GM12878 (cell line): ENCODE data around the gene FBXW9. TPM values are rescaled to one million over a fixed set of nuclear protein-coding genes. Genes with fewer than 3 reads are reported as not detected.

Experiments used
- KLF5 ChIP-seq: fragments of 450-650 bp; IDR thresholded peaks from 2 replicates; pipeline ENCODE4 v1.6.1; 2014; ENCODE audit warnings: mild to moderate bottlenecking; ENCODE audit not compliant: partially characterized antibody
- NR2C1 ChIP-seq: fragments of 450-650 bp; IDR thresholded peaks from 2 replicates; pipeline ENCODE4 v1.6.1; 2017; ENCODE audit warnings: antibody characterized with exemption, mild to moderate bottlenecking, moderate library complexity
- SMAD5 ChIP-seq: IDR thresholded peaks from 2 replicates; pipeline ENCODE4 v1.6.1; 2016; ENCODE audit warnings: antibody characterized with exemption, low read depth
- SREBF1 ChIP-seq: IDR thresholded peaks from 2 replicates; pipeline ENCODE4 v1.6.1; 2012; ENCODE audit warnings: mild to moderate bottlenecking, low read length
- ZZZ3 ChIP-seq: IDR thresholded peaks from 2 replicates; pipeline ENCODE4 v1.6.1; 2011; ENCODE audit warnings: low read depth; ENCODE audit not compliant: control insufficient read depth, insufficient read length
- polyA plus RNA-seq, 11 experiments: library from polyadenylated mRNA; depleted of rRNA in 4 of 11; unstranded in 6 of 11; stranded (reverse) in 5 of 11; fragments of >200 nt; fragmentation: Nextera tagmentation in 4 of 11; fragmentation: Illumina TruSeq in 1 of 11; extraction: Ambion mirVana in 4 of 11; extraction: Trizol in 1 of 11; gene quantifications; 1 replicate in 1 of 11; 2 replicates in 10 of 11; pipeline versions ENCODE4 v1.2.1 to v1.2.3, GENCODE V29; 2011 to 2016; ENCODE audit warnings: inconsistent platforms in 2 of 11, missing spikeins in 2 of 11, low read depth in 1 of 11
- total RNA-seq, 4 experiments: library from RNA; depleted of rRNA in 3 of 4; stranded (reverse); fragments of >200 nt in 3 of 4; fragmentation: Illumina TruSeq in 1 of 4; extraction: Trizol in 1 of 4; gene quantifications; 2 replicates each; pipeline versions ENCODE4 v1.2.1 to v1.2.3, GENCODE V29; 2013 to 2021
- TF ChIP-seq, protein P1 (sequence below): fragments of 450-650 bp; IDR thresholded peaks from 2 replicates; pipeline ENCODE4 v1.6.1; 2017; ENCODE audit warnings: mild to moderate bottlenecking, low read depth, inconsistent platforms; ENCODE audit not compliant: poor library complexity, severe bottlenecking
- TF ChIP-seq, protein P2 (sequence below): IDR thresholded peaks from 2 replicates; pipeline ENCODE4 v1.6.1; 2011; ENCODE audit warnings: borderline replicate concordance, low read depth, mild to moderate bottlenecking, moderate library complexity, mixed read lengths, low read length; ENCODE audit not compliant: insufficient read depth; ENCODE audit errors: extremely low read length
- TF ChIP-seq, protein P3 (sequence below): IDR thresholded peaks from 2 replicates; pipeline ENCODE4 v1.6.1; 2012; ENCODE audit warnings: low read length, inconsistent platforms

FBXW9 gene
- total and polyA plus RNA-seq, 10 of the 15 experiments (the other 5 are each of a cell fraction or from before 2014, with no cell fraction given), result 0.21 to 14.8 (median 7.3) TPM

- TF ChIP-seq, protein P1, sequence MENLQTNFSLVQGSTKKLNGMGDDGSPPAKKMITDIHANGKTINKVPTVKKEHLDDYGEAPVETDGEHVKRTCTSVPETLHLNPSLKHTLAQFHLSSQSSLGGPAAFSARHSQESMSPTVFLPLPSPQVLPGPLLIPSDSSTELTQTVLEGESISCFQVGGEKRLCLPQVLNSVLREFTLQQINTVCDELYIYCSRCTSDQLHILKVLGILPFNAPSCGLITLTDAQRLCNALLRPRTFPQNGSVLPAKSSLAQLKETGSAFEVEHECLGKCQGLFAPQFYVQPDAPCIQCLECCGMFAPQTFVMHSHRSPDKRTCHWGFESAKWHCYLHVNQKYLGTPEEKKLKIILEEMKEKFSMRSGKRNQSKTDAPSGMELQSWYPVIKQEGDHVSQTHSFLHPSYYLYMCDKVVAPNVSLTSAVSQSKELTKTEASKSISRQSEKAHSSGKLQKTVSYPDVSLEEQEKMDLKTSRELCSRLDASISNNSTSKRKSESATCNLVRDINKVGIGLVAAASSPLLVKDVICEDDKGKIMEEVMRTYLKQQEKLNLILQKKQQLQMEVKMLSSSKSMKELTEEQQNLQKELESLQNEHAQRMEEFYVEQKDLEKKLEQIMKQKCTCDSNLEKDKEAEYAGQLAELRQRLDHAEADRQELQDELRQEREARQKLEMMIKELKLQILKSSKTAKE, result peak; percentile 32
- TF ChIP-seq KLF5, result peak; percentile 42
- no peak for TF ChIP-seq ZZZ3
- TF ChIP-seq, protein P2, sequence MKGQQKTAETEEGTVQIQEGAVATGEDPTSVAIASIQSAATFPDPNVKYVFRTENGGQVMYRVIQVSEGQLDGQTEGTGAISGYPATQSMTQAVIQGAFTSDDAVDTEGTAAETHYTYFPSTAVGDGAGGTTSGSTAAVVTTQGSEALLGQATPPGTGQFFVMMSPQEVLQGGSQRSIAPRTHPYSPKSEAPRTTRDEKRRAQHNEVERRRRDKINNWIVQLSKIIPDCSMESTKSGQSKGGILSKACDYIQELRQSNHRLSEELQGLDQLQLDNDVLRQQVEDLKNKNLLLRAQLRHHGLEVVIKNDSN, result peak; percentile 44
- TF ChIP-seq SREBF1, result peak; percentile 23; the same call in 1 of the 2 replicates
- peak; percentile 63; the same call in 1 of the 2 replicates for TF ChIP-seq SMAD5
- TF ChIP-seq, protein P3, sequence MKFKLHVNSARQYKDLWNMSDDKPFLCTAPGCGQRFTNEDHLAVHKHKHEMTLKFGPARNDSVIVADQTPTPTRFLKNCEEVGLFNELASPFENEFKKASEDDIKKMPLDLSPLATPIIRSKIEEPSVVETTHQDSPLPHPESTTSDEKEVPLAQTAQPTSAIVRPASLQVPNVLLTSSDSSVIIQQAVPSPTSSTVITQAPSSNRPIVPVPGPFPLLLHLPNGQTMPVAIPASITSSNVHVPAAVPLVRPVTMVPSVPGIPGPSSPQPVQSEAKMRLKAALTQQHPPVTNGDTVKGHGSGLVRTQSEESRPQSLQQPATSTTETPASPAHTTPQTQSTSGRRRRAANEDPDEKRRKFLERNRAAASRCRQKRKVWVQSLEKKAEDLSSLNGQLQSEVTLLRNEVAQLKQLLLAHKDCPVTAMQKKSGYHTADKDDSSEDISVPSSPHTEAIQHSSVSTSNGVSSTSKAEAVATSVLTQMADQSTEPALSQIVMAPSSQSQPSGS, result peak; percentile 44; the same call in 1 of the 2 replicates
- peak; percentile 43; the same call in 1 of the 2 replicates for TF ChIP-seq NR2C1
Observed at GRCh38 chr19:12696366-12697335, at the start of gene FBXW9 (continued).
